PC-3 (cell line): ENCODE data around the gene GALK2.

Source experiments
- EZH2 ChIP-seq: fragments of 300-600 bp; sonication (generic); IDR thresholded peaks from one replicate; pipeline ENCODE4 v1.6.1; 2017; ENCODE audit warnings: antibody characterized with exemption, mild to moderate bottlenecking, low read length; ENCODE audit not compliant: unreplicated experiment
- EZH2phosphoT487 ChIP-seq: fragments of 300-600 bp; sonication (generic); IDR thresholded peaks from 2 replicates; pipeline ENCODE4 v1.6.1; 2018; ENCODE audit warnings: mild to moderate bottlenecking, antibody characterized with exemption, low read length, borderline replicate concordance
- TF ChIP-seq, protein P1 (sequence below): fragments of 300-600 bp; sonication (generic); conservative IDR thresholded peaks from 2 replicates; pipeline ENCODE4 v1.5.1; 2017; ENCODE audit warnings: antibody characterized with exemption, low read depth, mild to moderate bottlenecking, low read length

DNA sequence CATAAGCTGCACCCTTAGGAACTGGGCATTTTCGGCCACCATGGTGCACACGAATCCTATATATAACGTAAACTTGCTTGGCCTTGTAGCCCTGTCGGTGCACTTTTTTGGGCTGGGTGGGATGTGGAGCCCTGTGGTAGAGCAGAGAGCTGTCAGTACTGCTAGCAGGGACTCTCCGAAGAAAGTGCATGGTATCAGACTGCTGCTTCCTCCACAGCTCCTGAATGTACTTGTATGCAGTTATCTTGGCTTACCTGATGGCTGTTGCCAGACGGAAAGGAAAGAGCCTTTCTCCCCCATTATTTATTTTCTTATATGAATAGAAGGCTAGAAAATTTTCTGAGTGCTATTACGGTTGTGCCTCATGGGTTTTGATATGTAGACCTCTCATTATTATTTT is 8.4 kb downstream of the GALK2 start:
- TF ChIP-seq, protein P1, sequence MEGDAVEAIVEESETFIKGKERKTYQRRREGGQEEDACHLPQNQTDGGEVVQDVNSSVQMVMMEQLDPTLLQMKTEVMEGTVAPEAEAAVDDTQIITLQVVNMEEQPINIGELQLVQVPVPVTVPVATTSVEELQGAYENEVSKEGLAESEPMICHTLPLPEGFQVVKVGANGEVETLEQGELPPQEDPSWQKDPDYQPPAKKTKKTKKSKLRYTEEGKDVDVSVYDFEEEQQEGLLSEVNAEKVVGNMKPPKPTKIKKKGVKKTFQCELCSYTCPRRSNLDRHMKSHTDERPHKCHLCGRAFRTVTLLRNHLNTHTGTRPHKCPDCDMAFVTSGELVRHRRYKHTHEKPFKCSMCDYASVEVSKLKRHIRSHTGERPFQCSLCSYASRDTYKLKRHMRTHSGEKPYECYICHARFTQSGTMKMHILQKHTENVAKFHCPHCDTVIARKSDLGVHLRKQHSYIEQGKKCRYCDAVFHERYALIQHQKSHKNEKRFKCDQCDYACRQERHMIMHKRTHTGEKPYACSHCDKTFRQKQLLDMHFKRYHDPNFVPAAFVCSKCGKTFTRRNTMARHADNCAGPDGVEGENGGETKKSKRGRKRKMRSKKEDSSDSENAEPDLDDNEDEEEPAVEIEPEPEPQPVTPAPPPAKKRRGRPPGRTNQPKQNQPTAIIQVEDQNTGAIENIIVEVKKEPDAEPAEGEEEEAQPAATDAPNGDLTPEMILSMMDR: no peak
- TF ChIP-seq EZH2phosphoT487: no peak
- TF ChIP-seq EZH2: no peak
